MCF 10A (cell line): ENCODE data around the gene CBLN4. TPM values are rescaled to one million over a fixed set of nuclear protein-coding genes. Genes with fewer than 3 reads are reported as not detected.

ENCODE experiments used
- BruUV-seq: library from RNA; stranded (reverse); fragments of 400-500 nt; replicated peaks from 2 replicates; lab custom pipeline; 2021; lab: Mats Ljungman, UMichigan
- CTCF ChIA-PET: fragments of 300-600 bp; sonication (Branson Sonifier 250); formaldehyde crosslinking; extraction: SDS; loops from one replicate; lab custom pipeline; 2021; ENCODE audit warnings: antibody characterized with exemption, inconsistent platforms; lab: Yijun Ruan, JAX
- POLR2A ChIA-PET: fragments of 300-600, 350-650 bp; sonication (Branson Sonifier 250); formaldehyde crosslinking; extraction: SDS; loops from one replicate; lab custom pipeline; 2020; ENCODE audit warnings: antibody characterized with exemption, inconsistent platforms; lab: Yijun Ruan, JAX
- DNase-seq: peaks from one replicate; pipeline ENCODE4 v3.0.0-alpha.2; 2018; ENCODE audit not compliant: unreplicated experiment
- H3K27ac Mint-ChIP-seq: one replicate; pipeline ENCODE4 v1.8.0; 2022; ENCODE audit warnings: mild to moderate bottlenecking, low read depth, mixed read lengths; ENCODE audit not compliant: unreplicated experiment
- H3K27me3 Mint-ChIP-seq: one replicate; pipeline ENCODE4 v1.8.0; 2022; ENCODE audit warnings: mixed read lengths; ENCODE audit not compliant: insufficient read depth, unreplicated experiment
- H3K36me3 Mint-ChIP-seq: one replicate; pipeline ENCODE4 v1.8.0; 2022; ENCODE audit warnings: mild to moderate bottlenecking, moderate library complexity, mixed read lengths; ENCODE audit not compliant: insufficient read depth, unreplicated experiment
- H3K4me1 Mint-ChIP-seq: one replicate; pipeline ENCODE4 v1.8.0; 2022; ENCODE audit warnings: mixed read lengths; ENCODE audit not compliant: insufficient read depth, unreplicated experiment
- H3K4me3 Mint-ChIP-seq: one replicate; pipeline ENCODE4 v1.8.0; 2022; ENCODE audit warnings: mild to moderate bottlenecking, moderate library complexity, mixed read lengths; ENCODE audit not compliant: unreplicated experiment
- H3K9me3 Mint-ChIP-seq: one replicate; pipeline ENCODE4 v1.8.0; 2022; ENCODE audit warnings: mixed read lengths; ENCODE audit not compliant: unreplicated experiment
- intact Hi-C: fragments of 100-400 bp; cut with micrococcal nuclease; formaldehyde crosslinking; loops from 2 replicates; pipeline ENCODE4 v1.14.1; 2022
- total RNA-seq: library from RNA; stranded (reverse); gene quantifications from 2 replicates; pipeline ENCODE4 v1.2.3, GENCODE V29; 2022
- TF ChIP-seq, protein P1 (sequence below): fragments of 200-600 bp; IDR thresholded peaks from one replicate; pipeline ENCODE4 v1.8.0; 2022; ENCODE audit warnings: antibody characterized with exemption, mild to moderate bottlenecking; ENCODE audit not compliant: unreplicated experiment

CBLN4 gene
- total RNA-seq, 1 experiment from 2014 or later: not detected

DNA sequence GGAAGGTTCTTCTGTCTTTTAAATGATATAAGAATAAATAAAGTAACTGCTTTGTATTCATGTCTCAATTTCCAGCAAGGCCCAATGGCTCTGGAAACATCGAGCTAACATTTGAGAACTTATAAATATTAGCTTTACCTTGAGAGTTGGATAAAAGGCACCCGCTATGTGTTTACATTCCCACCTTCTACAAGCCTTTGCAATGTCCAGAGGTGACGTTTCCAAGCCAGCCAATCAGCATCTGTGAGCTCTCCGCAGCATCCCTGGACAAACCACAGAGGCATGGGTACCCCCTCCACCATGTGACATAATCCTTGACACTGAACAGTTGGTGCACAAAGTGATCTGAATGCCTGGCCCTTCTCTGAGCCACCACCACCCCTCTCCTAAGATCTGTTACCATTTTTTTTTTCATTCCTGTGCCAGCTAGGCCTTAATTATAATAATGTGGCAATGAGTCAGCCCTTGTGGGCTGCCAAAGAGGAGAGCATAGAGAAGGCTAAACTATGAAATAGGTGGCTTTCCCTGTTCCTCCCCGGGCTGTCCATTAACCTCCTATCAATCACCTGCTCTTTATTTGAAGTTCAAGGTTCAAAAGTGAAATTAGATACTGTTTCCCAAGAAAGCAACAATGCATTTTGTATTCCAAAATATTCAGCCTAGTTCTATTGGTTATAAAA lies 4.1 kb downstream of the CBLN4 start:
- ChIA-PET POLR2A (no interaction called here), CTCF (interaction anchor here (0.5 to 0.7 kb wide), 2 partner anchors 987 to 1746 kb away, joined by 3 to 6 read pairs; no protein-coding TSS in a partner anchor)
- Mint-ChIP-seq H3K36me3 (no peaks in the 10 kb centered on the region), H3K9me3 (peaks cover 15% of the 10 kb centered on the region), H3K27me3 (no peaks in the 10 kb centered on the region), H3K4me1 (no peaks in the 10 kb centered on the region), H3K27ac (no peak overlapping the region), H3K4me3 (no peak overlapping the region)
- TF ChIP-seq, protein P1, sequence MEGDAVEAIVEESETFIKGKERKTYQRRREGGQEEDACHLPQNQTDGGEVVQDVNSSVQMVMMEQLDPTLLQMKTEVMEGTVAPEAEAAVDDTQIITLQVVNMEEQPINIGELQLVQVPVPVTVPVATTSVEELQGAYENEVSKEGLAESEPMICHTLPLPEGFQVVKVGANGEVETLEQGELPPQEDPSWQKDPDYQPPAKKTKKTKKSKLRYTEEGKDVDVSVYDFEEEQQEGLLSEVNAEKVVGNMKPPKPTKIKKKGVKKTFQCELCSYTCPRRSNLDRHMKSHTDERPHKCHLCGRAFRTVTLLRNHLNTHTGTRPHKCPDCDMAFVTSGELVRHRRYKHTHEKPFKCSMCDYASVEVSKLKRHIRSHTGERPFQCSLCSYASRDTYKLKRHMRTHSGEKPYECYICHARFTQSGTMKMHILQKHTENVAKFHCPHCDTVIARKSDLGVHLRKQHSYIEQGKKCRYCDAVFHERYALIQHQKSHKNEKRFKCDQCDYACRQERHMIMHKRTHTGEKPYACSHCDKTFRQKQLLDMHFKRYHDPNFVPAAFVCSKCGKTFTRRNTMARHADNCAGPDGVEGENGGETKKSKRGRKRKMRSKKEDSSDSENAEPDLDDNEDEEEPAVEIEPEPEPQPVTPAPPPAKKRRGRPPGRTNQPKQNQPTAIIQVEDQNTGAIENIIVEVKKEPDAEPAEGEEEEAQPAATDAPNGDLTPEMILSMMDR: no peak
- BruUV-seq: no TSS peak
- DNase-seq: no peak
- intact Hi-C loops: no loop called here

DNA sequence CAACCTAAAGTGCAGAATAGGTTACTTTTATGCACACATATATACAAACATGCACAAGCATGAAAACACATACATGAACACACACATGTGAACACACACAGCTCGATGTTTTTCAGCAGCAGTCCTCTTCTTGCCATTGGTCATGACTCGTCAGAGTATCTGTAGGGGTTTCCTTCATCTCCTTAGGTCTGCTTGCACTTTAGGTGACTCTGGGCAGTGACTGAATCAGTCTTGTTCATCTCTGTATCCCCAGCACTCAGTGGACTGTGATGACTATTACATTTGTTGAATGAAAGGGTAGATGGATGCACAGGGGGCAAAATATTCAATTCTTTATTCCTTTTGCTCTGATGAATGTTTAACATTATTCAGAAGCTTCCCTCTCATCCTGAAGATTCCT lies 26.8 kb downstream of the CBLN4 start:
- intact Hi-C loops: no loop called here
- no peak for DNase-seq
- Mint-ChIP-seq H3K27ac (no peak overlapping the region), H3K9me3 (no peaks in the 10 kb centered on the region), H3K36me3 (no peaks in the 10 kb centered on the region), H3K4me3 (no peak overlapping the region), H3K27me3 (no peaks in the 10 kb centered on the region), H3K4me1 (no peaks in the 10 kb centered on the region)
- no TSS peak for BruUV-seq
- POLR2A ChIA-PET: no interaction called here
- TF ChIP-seq, protein P1: no peak
- CTCF ChIA-PET: interaction anchor here (0.9 kb wide), 1 partner anchor 16 kb away, joined by 4 read pairs; no protein-coding TSS in a partner anchor

DNA sequence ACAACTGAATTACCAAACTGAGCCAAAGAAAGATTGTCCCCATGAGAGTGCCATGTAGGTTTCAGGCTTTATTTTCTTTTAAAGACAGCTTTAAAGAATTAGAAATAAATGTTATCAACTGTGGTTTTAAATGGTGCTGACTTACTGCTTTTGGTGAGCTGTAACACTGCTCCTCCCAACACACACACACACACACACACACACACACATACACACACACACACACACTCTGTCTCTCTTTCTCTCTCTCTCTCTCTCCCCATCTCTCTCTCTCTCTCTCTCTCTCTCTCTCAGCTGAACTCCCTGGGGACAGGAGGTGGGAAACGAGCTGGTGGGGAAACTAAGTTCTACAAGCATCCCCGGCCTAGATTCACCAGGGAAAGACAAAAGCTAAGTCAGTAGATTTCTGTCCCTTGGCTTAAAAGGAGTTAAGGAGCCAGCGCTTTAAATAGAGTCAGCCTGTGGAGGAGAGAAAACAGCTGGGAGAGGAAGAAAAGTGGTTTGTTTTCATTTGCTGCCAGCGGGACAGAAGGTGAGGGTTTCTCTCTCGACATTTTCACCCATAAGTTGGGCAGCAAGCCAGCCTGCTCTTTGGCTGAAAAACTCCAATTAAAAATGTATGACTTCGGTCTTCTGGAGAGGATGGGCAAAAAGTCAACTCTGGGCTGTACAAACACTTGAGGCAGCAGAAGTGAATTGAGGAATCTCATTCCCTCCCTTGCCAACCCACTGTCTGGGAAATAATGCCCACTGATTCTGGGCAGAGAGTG lies 27.4 kb downstream of the CBLN4 start:
- no peaks in the 10 kb centered on the region for H3K4me1 Mint-ChIP-seq
- no peaks in the 10 kb centered on the region for H3K9me3 Mint-ChIP-seq
- TF ChIP-seq, protein P1: no peak
- BruUV-seq: no TSS peak
- DNase-seq: no peak
- H3K36me3 Mint-ChIP-seq: no peaks in the 10 kb centered on the region
- no peak overlapping the region for H3K4me3 Mint-ChIP-seq
- intact Hi-C loops: no loop called here
- POLR2A ChIA-PET: no interaction called here
- H3K27me3 Mint-ChIP-seq: no peaks in the 10 kb centered on the region
- no peak overlapping the region for H3K27ac Mint-ChIP-seq
- CTCF ChIA-PET: interaction anchor here (0.9 kb wide), 1 partner anchor 17 kb away, joined by 4 read pairs; no protein-coding TSS in a partner anchor

DNA sequence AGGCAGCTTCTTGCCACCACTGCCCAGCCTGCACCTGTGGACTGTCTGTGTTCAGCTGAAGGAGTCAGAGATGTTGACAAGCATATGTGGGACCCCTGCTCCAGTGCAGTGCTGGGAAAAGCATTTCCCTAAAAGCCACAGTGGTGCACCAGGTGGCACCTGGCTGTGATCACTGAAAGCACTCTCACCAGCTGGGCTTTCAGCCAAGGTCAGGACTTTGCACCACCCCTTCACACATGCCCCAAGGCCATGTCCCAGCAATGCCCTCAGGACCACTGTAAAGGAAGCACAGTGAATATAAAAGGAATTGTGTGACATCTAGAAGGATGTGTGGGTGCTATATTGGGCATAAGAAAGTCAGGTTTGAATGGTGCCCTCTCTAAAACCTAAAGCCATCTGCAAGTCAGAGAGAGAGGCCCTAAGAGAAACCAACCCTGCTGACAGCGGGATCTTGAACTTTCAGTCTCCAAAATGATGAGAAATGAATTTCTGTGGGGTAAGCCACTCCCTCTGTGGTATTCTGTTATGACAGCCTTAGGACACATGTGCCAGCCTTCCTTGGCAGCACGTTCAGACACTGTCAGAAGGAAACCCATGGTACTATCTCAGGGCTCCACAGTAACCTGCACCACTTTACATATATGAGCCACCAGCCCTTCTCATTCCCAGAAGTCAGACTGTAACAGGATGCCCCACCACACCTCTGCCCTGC lies 30.7 kb downstream of the CBLN4 start:
- Mint-ChIP-seq H3K4me1 (no peaks in the 10 kb centered on the region), H3K9me3 (peaks cover 1% of the 10 kb centered on the region)
- CTCF ChIA-PET: no interaction called here

More for the DNA sequence above, 30.7 kb downstream of the CBLN4 start:
- intact Hi-C loops: no loop called here
- H3K27ac Mint-ChIP-seq: no peak overlapping the region
- no peaks in the 10 kb centered on the region for H3K36me3 Mint-ChIP-seq
- POLR2A ChIA-PET: no interaction called here
- no peak overlapping the region for H3K4me3 Mint-ChIP-seq
- H3K27me3 Mint-ChIP-seq: no peaks in the 10 kb centered on the region
- BruUV-seq: no TSS peak
- DNase-seq: no peak
- TF ChIP-seq, protein P1: no peak
